Activated T-helper 1 cell treated with anti-CD3 and anti-CD28 coated beads, Interleukin-12 subunit alpha, Interleukin-12 subunit beta, Interleukin-2, Interleukin-4 antibody, amounts not matched to agents 30 ng/mL and 10 ng/mL and 1 ng/mL, durations not matched to agents 14 hours and 24 hours and 36 hours (primary cell): Measurements from ENCODE around the gene GPR152. TPM values are rescaled to one million over a fixed set of nuclear protein-coding genes. Genes with fewer than 3 reads are reported as not detected.
A peak's percentile ranks its signal among the peaks of the same experiment; 100 is the strongest.
"Not testable (repeated sequence)": the region's sequence is repeated elsewhere in the genome, so short reads cannot be mapped to it uniquely, and the experiment has no call there.

Experiments
- DNase-seq: peaks from one replicate; pipeline ENCODE4 v3.0.0; 2021; ENCODE audit warnings: low spot score
- H3K27ac Mint-ChIP-seq: one replicate; pipeline ENCODE4 v1.8.0; 2021; ENCODE audit warnings: mild to moderate bottlenecking, mixed read lengths
- H3K27me3 Mint-ChIP-seq: one replicate; pipeline ENCODE4 v1.8.0; 2022; ENCODE audit warnings: mild to moderate bottlenecking, moderate library complexity, mixed read lengths; ENCODE audit not compliant: insufficient read depth
- H3K36me3 Mint-ChIP-seq: one replicate; pipeline ENCODE4 v1.8.0; 2021; ENCODE audit warnings: low read depth, mixed read lengths
- H3K4me1 Mint-ChIP-seq: one replicate; pipeline ENCODE4 v1.8.0; 2021; ENCODE audit warnings: low read depth, mixed read lengths
- H3K4me3 Mint-ChIP-seq: one replicate; pipeline ENCODE4 v1.8.0; 2021; ENCODE audit warnings: mild to moderate bottlenecking, moderate library complexity, mixed read lengths
- H3K9me3 Mint-ChIP-seq: one replicate; pipeline ENCODE4 v1.8.0; 2021; ENCODE audit warnings: mixed read lengths
- intact Hi-C: fragments of 100-400 bp; cut with micrococcal nuclease; formaldehyde crosslinking; loops from one replicate; pipeline ENCODE4 v1.15.1; 2024
- total RNA-seq: library from RNA; stranded (reverse); gene quantifications from 2 replicates; pipeline ENCODE4 v1.2.3, GENCODE V29; 2022

GPR152 gene
- total RNA-seq, 1 donor from 2014 or later: not detected

GRCh38 chr11:67492801-67493547 lies 40.4 kb upstream of the GPR152 start:
- H3K27me3 Mint-ChIP-seq: no peaks in the 10 kb centered on the region
- no peak overlapping the region for H3K27ac Mint-ChIP-seq
- H3K36me3 Mint-ChIP-seq: peaks cover 32% of the 10 kb centered on the region
- H3K4me3 Mint-ChIP-seq: no peak overlapping the region
- H3K4me1 Mint-ChIP-seq: peaks cover 16% of the 10 kb centered on the region
- intact Hi-C loops: no loop called here
- H3K9me3 Mint-ChIP-seq: no peaks in the 10 kb centered on the region
- DNase-seq: no peak

GRCh38 chr11:67492069-67492727 lies 39.7 kb upstream of the GPR152 start:
- no peak overlapping the region for H3K27ac Mint-ChIP-seq
- peaks cover 24% of the 10 kb centered on the region for H3K4me1 Mint-ChIP-seq
- intact Hi-C loops: no loop called here
- no peak overlapping the region for H3K4me3 Mint-ChIP-seq
- no peaks in the 10 kb centered on the region for H3K27me3 Mint-ChIP-seq
- no peaks in the 10 kb centered on the region for H3K9me3 Mint-ChIP-seq
- peaks cover 38% of the 10 kb centered on the region for H3K36me3 Mint-ChIP-seq
- DNase-seq: no peak

GRCh38 chr11:67491276-67492068 lies 38.9 kb upstream of the GPR152 start:
- H3K27ac Mint-ChIP-seq: peak overlapping the region; percentile 72
- H3K27me3 Mint-ChIP-seq: no peaks in the 10 kb centered on the region
- H3K36me3 Mint-ChIP-seq: peaks cover 40% of the 10 kb centered on the region
- H3K4me1 Mint-ChIP-seq: peaks cover 31% of the 10 kb centered on the region
- no peak for DNase-seq
- H3K4me3 Mint-ChIP-seq: no peak overlapping the region
- no peaks in the 10 kb centered on the region for H3K9me3 Mint-ChIP-seq
- intact Hi-C loops: no loop called here

GRCh38 chr11:67490727-67491065 lies 38.2 kb upstream of the GPR152 start:
- Mint-ChIP-seq H3K27me3 (no peaks in the 10 kb centered on the region), H3K27ac (peak overlapping the region; percentile 72), H3K4me1 (peaks cover 38% of the 10 kb centered on the region), H3K36me3 (peaks cover 41% of the 10 kb centered on the region), H3K9me3 (no peaks in the 10 kb centered on the region), H3K4me3 (no peak overlapping the region)
- intact Hi-C loops: no loop called here
- no peak for DNase-seq

GRCh38 chr11:67489885-67490726 lies 37.6 kb upstream of the GPR152 start:
- DNase-seq: no peak
- Mint-ChIP-seq H3K27me3 (no peaks in the 10 kb centered on the region), H3K36me3 (peaks cover 39% of the 10 kb centered on the region), H3K9me3 (no peaks in the 10 kb centered on the region), H3K4me3 (peak overlapping the region; percentile 37), H3K4me1 (peaks cover 40% of the 10 kb centered on the region), H3K27ac (peak overlapping the region; percentile 84)
- intact Hi-C loops: no loop called here

- intact Hi-C loops: no loop called here
- Mint-ChIP-seq H3K36me3 (peaks cover 44% of the 10 kb centered on the region), H3K27me3 (no peaks in the 10 kb centered on the region), H3K27ac (peak overlapping the region; percentile 100), H3K4me1 (peaks cover 48% of the 10 kb centered on the region), H3K9me3 (no peaks in the 10 kb centered on the region), H3K4me3 (peak overlapping the region; percentile 37)
- no peak for DNase-seq
These were observed 36.8 kb upstream of the GPR152 start for GRCh38 chr11:67489203-67489884.

- peaks cover 44% of the 10 kb centered on the region for H3K36me3 Mint-ChIP-seq
- DNase-seq: peak; percentile 44
- H3K27me3 Mint-ChIP-seq: no peaks in the 10 kb centered on the region
- H3K9me3 Mint-ChIP-seq: no peaks in the 10 kb centered on the region
- H3K4me1 Mint-ChIP-seq: peaks cover 70% of the 10 kb centered on the region
- intact Hi-C loops: loop anchor here (1.0 to 2.0 kb wide), 4 partner anchors 20 to 198 kb away; partner anchors contain the start of genes ANKRD13D and PTPRCAP
- H3K4me3 Mint-ChIP-seq: peak overlapping the region; percentile 82
- peak overlapping the region; percentile 100 for H3K27ac Mint-ChIP-seq
These were observed 34.1 kb upstream of the GPR152 start for GRCh38 chr11:67486481-67487195.

GRCh38 chr11:67485873-67486361 lies 33.4 kb upstream of the GPR152 start:
- Mint-ChIP-seq H3K36me3 (peaks cover 42% of the 10 kb centered on the region), H3K4me1 (peaks cover 70% of the 10 kb centered on the region)
- peak; percentile 48 for DNase-seq

GRCh38 chr11:67484847-67485311 lies 32.4 kb upstream of the GPR152 start:
- H3K4me1 Mint-ChIP-seq: peaks cover 69% of the 10 kb centered on the region
- intact Hi-C loops: loop anchor here (1.0 to 5.0 kb wide), 4 partner anchors 21 to 528 kb away; partner anchors contain the start of gene PC
- H3K4me3 Mint-ChIP-seq: peak overlapping the region; percentile 94
- peak overlapping the region; percentile 100 for H3K27ac Mint-ChIP-seq
- peak; percentile 66 for DNase-seq
- H3K36me3 Mint-ChIP-seq: peaks cover 39% of the 10 kb centered on the region
- H3K9me3 Mint-ChIP-seq: no peaks in the 10 kb centered on the region
- H3K27me3 Mint-ChIP-seq: peaks cover 1% of the 10 kb centered on the region

More at GRCh38 chr11:67485873-67486361, 33.4 kb upstream of the GPR152 start:
- intact Hi-C loops: loop anchor here (1.0 to 2.0 kb wide), 3 partner anchors 49 to 216 kb away; partner anchors contain the start of genes ANKRD13D and PTPRCAP
- H3K9me3 Mint-ChIP-seq, H3K27me3 Mint-ChIP-seq: not testable (repeated sequence)
- peak overlapping the region; percentile 100 for H3K27ac Mint-ChIP-seq
- peak overlapping the region; percentile 82 for H3K4me3 Mint-ChIP-seq

- Mint-ChIP-seq H3K4me1 (peaks cover 64% of the 10 kb centered on the region), H3K27ac (peak overlapping the region; percentile 100), H3K36me3 (peaks cover 34% of the 10 kb centered on the region), H3K4me3 (peak overlapping the region; percentile 94), H3K9me3 (no peaks in the 10 kb centered on the region), H3K27me3 (peaks cover 4% of the 10 kb centered on the region)
- DNase-seq: peak; percentile 50
- intact Hi-C loops: loop anchor here (1.0 to 5.0 kb wide), 8 partner anchors 15 to 527 kb away; partner anchors contain the start of genes CDK2AP2, PC, RPS6KB2 and TMEM134
These were observed 31.5 kb upstream of the GPR152 start for GRCh38 chr11:67483831-67484665.
